ENCODE results near the gene RHEBL1.

RHEBL1 gene

DNA sequence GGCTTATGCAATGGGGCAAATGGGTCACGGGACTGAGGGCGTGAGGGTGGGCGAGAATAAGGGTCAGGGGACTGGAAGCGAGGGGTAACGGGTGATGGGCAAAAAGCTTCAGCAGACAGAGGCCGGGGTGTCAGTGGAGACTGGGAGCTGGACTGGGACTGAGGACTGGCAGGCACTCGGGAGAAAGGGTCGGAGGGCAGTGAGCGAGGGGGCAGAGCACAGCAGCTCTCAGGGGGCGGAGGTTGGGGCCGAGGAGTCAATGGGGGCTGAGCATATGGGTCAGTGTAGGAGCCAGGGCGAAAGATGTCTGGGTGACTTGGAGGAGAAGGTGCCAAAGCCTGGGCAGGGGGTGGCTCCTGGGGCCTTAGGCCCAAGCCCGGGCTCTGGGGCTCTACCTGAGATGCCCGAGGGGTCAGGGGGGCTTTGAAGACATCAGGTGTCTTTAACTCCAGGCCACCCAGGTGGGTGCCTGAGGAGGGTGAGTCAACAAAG is 29.4 kb downstream of the RHEBL1 start:
- TF ChIP-seq, protein P1, sequence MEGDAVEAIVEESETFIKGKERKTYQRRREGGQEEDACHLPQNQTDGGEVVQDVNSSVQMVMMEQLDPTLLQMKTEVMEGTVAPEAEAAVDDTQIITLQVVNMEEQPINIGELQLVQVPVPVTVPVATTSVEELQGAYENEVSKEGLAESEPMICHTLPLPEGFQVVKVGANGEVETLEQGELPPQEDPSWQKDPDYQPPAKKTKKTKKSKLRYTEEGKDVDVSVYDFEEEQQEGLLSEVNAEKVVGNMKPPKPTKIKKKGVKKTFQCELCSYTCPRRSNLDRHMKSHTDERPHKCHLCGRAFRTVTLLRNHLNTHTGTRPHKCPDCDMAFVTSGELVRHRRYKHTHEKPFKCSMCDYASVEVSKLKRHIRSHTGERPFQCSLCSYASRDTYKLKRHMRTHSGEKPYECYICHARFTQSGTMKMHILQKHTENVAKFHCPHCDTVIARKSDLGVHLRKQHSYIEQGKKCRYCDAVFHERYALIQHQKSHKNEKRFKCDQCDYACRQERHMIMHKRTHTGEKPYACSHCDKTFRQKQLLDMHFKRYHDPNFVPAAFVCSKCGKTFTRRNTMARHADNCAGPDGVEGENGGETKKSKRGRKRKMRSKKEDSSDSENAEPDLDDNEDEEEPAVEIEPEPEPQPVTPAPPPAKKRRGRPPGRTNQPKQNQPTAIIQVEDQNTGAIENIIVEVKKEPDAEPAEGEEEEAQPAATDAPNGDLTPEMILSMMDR (IDR thresholded peaks at IDR 0.05; ENCODE audit: low read depth, low read length) = no peak
- no peak for DNase-seq (ENCODE audit: extremely low read depth, low read depth)

DNA sequence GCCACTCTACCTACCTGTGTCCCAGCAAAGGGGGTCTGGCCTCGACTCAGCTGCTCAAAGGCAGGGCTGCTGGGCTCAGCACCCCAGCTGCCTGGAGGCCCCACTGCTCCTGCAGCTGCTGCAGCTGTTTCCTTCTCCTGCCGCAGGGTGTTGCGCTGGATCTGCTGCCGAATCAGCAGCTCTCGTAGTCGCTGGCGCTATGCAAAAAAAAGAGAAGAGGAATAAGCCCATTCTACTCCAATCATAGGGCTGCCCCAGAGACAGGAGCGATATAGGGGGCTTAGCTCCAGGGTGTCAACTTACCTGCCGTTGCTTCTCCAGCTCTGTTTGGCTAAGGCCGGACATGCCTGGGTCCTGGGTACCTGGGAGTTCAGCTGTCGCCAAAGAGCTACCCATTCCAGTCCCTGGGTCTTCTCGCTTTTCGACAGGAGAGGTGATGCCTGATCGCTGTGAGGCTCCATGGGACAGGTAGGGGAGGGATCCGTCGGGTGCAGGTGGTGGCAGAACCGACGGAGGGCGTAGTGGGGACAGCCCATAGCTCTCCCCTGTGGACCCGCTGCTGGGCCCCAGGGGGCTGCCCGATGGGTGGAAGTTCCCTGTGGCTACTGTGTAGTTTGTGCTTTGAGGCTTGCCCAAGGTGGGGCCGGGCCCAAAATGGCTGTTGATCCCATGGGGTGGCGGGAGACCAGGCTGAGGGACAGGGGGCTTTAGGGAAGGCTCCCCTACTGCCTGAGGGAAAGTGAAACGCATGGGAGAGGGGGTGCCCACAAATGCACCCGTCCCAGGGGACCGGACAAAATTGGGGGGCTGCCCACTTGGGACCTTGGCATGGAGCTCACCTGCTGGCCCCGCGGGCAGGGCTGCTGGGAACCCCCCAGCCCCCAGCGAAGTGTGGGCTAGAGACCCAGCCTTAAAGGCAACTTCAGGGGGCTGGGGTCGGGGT is 30.1 kb downstream of the RHEBL1 start:
- TF ChIP-seq, protein P1 (IDR thresholded peaks at IDR 0.05; ENCODE audit: low read depth, low read length) = no peak

DNA sequence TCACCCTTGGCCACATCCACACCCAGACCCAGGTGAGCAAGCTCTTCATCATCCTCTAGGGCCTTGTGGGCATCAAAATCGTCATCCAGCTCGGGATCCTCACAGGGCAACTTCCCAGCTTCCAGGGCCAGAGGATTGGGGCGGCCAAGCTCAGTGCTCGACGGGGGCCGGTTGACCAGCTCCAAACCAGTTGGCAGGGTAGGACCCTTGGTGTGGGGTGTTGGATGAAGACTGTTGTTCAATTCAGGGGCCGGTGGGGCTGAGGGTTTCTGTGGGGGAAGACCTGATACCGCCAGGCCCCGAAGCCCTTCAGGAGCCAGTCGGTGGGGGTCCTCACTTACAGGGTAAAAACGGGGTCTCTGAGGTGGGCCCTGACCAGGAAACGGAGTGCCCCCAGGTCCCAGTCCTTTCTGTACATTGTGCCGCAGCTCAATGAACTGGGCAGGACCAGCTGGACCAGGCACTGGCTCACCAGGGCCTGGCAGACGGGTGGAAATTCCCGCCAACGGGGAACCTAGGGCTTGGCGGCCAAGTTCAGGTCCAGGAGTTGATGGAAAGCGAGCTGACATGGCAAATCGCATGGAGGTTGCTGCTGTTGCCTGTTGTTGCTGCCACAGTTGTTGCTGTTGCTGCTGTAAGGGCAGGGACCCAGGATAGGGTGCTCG is 31.4 kb downstream of the RHEBL1 start:
- TF ChIP-seq, protein P1 (IDR thresholded peaks at IDR 0.05; ENCODE audit: low read depth, low read length) = no peak
- DNase-seq (ENCODE audit: extremely low read depth, low read depth) = no peak

More for the DNA sequence above, 30.1 kb downstream of the RHEBL1 start:
- DNase-seq (ENCODE audit: extremely low read depth, low read depth) = no peak

DNA sequence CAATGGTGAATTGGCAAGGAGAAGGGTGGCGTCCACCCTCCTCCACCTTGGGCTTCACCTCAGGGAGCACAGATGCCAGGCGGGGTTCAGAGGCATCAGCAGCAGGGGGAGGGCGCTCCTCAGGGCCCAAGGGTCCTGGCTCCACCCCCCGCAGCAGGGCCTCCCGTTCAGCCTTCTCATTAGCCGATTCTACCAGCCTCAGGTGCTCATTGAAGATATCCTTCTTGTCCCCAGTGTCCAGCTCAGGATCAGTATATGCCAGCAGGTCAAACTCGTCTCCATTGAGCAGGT is 31.9 kb downstream of the RHEBL1 start:
- no peak for DNase-seq (ENCODE audit: extremely low read depth, low read depth)
- TF ChIP-seq, protein P1 (IDR thresholded peaks at IDR 0.05; ENCODE audit: low read depth, low read length) = no peak

DNA sequence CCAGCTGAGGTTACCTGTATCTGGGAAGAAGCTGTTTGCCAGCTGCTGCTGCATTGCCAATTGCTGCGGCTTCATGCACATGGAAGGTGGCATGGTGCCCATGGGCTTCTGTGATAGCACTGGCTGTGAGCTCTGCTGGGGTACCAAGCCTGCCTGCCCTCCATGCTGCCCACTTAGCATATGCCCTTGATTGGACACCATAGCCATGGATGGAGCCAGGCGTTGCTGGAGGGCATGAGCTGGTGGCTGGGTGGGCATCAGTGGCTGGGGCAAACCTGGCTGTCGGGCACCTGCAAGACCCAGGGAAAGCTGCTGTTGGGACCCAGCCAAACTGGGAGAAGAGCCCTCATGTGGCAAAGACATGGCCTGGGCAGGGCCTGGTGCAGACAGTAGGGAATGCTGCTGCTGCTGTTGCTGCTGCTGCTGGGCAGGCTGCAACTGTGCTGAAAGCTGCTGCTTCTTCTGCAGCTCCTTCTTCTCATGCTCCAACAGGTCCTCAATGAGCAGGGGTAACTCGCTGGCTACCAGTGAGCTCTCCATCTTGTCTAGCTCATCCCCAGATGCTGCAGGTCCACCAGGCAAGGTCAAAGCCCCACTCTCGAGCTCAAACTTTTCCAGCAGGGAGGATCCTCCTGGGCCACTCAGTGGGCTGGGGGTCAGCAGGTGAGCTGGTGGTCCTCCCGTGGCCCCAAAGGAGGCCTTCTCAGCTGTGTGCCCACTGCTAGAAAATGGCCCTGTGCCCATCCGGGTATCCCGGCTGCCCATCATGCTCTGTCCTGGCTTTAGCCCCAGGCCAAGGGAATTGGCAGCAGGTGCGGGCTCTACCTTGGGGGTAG is 32.5 kb downstream of the RHEBL1 start:
- TF ChIP-seq, protein P1 (IDR thresholded peaks at IDR 0.05; ENCODE audit: low read depth, low read length) = no peak
- DNase-seq (ENCODE audit: extremely low read depth, low read depth) = no peak

DNA sequence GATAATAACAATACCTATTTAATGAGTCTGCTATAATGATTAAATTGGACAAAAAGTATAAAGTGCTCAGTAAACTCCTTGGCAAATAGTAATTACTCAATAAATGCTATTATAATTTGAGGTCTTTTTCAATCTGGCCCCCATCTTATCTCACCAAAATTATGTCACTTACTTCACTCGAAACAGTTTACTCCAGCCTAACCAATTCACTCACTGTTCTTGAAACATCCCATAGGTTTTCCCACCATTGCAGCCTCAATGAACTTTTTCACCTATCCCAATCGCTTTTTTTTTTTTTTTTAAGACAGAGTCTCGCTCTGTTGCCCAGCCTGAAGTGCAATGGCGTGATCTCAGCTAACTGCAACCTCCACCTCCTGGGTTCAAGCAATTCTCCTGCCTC is 33.8 kb downstream of the RHEBL1 start:
- TF ChIP-seq, protein P1 (IDR thresholded peaks at IDR 0.05; ENCODE audit: low read depth, low read length) = no peak
- no peak for DNase-seq (ENCODE audit: extremely low read depth, low read depth)
